ENCODE results near the gene CHST12. TPM values are rescaled to one million over a fixed set of nuclear protein-coding genes. Genes with fewer than 3 reads are reported as not detected.

CHST12 gene
- 29.2 TPM for total RNA-seq
- long read RNA-seq, full-length matches to known transcripts = 56 of 101 reads
- long read RNA-seq, partial matches to known transcripts = 6 of 101 reads
- long read RNA-seq, other reads (novel, unspliced or antisense) = 39 of 101 reads

DNA sequence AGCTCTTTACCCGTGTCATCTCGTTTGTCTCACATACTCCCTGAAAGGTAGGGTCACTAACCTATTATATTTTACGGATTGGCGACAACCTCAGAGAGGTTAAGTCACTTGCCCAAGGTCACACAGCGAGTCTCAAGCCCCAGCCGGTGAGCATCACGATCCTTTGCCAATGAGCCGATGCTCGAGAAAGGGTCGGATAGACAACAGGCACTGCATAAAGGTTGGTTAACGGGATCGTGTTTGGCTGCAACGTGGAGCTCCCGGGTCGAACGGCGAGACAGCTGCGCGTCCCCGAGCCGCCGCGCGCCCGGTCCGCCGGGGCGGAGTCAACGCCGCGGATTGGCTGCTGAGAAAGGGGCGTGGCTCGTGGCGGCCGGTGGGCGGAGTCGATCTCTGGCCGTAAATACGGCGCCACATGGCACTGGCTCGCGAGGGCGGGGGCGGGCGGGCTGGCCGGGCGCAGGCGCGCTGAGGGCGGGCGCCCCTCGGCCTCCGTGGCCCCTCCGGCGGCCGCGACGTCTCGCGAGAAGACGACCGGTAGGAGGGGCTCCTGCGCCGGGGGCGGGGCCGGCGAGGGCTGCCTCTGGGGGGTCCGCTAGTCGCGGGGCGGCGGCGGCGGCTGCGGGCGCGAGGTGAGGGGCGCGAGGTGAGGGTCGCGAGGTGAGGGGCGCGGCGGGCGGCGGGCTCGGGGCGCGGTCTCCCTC, at the start of gene CHST12:
CHST12 (plus strand) TSS at position 598 of the 704 bp plus-strand sequence. CDS start 29,029 bp downstream, outside the sequence.
- TF ChIP-seq, protein P1, sequence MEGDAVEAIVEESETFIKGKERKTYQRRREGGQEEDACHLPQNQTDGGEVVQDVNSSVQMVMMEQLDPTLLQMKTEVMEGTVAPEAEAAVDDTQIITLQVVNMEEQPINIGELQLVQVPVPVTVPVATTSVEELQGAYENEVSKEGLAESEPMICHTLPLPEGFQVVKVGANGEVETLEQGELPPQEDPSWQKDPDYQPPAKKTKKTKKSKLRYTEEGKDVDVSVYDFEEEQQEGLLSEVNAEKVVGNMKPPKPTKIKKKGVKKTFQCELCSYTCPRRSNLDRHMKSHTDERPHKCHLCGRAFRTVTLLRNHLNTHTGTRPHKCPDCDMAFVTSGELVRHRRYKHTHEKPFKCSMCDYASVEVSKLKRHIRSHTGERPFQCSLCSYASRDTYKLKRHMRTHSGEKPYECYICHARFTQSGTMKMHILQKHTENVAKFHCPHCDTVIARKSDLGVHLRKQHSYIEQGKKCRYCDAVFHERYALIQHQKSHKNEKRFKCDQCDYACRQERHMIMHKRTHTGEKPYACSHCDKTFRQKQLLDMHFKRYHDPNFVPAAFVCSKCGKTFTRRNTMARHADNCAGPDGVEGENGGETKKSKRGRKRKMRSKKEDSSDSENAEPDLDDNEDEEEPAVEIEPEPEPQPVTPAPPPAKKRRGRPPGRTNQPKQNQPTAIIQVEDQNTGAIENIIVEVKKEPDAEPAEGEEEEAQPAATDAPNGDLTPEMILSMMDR (IDR thresholded peaks at IDR 0.05) = no peak
- intact Hi-C loops (cut with DNase I) = no loop called here
- ATAC-seq = peak; percentile 91 to 93
- Histone ChIP-seq H3K27ac (peak within 1 kb of the TSS; percentile 78), H3K36me3 (no peaks in the 10 kb centered on the region), H3K27me3 (ENCODE audit: low read depth) (no peaks in the 10 kb centered on the region), H3K4me1 (peaks cover 64% of the 10 kb centered on the region), H3K9me3 (no peaks in the 10 kb centered on the region), H3K4me3 (peak within 1 kb of the TSS; percentile 75)
- peak; percentile 97 for DNase-seq

DNA sequence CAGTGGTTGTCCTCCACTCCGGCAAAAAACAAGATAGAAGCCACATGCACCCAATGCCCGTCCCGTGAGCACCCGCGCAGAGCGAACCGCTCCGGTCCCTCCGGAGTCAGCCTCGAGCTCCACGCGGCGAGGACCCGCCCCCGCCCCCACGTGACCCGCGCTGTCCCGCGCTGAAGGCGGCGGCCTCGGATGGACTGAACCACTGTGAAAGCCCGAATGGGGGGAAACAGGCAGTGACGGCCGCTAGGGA, 49.5 kb upstream of the CHST12 start:
- peak; percentile 94 for ATAC-seq
- TF ChIP-seq, protein P1 (IDR thresholded peaks at IDR 0.05) = no peak
- peak overlapping the region; percentile 90 for H3K4me3 ChIP-seq

DNA sequence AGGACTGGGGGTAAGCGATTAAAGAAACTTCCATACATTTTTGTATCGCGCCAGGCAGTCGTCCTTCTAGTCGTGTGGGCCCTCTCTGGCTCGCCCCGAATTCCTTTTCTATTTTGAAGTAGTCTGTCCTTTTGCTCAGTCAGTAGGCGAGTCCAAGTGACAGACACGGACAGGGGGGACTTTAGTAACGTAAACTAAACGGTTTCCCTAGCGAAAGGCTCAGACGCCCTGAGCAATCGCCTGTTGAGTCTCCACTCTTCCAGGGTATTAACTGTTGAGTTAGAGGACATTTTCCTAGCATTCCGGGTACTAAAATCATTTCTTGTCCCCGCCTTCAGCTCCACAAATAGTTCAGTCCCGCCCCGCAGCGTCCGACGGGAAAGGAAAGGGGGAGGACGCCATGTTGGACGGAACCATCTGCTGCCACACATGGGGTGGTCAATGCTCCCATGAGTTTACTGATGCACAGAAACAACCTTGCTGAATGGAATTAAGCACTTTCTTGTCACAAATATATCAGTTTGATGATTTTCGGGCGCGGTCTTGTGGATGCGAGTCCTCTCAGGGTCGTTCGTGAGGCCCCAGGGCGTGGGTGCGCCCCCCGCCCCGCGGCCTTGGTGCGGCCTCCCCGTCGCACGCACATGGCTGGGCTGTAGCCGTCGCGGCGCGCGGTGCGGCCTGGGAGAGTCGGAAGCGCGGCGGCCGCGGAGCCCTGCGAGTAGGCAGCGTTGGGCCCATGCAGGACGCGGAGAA, 49.0 kb upstream of the CHST12 start, which contains the start of gene EIF3B:
EIF3B (plus strand) TSS at position 642 of the 753 bp plus-strand sequence; CDS start at position 737, 95 bp downstream.
- H3K4me3 ChIP-seq = peak within 1 kb of the TSS; percentile 90
- intact Hi-C loops (cut with DNase I) = no loop called here
- H3K4me1 ChIP-seq = peaks cover 49% of the 10 kb centered on the region

More for the DNA sequence above, 49.5 kb upstream of the CHST12 start:
- peaks cover 44% of the 10 kb centered on the region for H3K4me1 ChIP-seq
- peak; percentile 93 for DNase-seq
- no peaks in the 10 kb centered on the region for H3K27me3 ChIP-seq (ENCODE audit: low read depth)
- peaks cover 4% of the 10 kb centered on the region for H3K36me3 ChIP-seq
- no peaks in the 10 kb centered on the region for H3K9me3 ChIP-seq
- peak overlapping the region; percentile 100 for H3K27ac ChIP-seq
- intact Hi-C loops (cut with DNase I) = no loop called here

DNA sequence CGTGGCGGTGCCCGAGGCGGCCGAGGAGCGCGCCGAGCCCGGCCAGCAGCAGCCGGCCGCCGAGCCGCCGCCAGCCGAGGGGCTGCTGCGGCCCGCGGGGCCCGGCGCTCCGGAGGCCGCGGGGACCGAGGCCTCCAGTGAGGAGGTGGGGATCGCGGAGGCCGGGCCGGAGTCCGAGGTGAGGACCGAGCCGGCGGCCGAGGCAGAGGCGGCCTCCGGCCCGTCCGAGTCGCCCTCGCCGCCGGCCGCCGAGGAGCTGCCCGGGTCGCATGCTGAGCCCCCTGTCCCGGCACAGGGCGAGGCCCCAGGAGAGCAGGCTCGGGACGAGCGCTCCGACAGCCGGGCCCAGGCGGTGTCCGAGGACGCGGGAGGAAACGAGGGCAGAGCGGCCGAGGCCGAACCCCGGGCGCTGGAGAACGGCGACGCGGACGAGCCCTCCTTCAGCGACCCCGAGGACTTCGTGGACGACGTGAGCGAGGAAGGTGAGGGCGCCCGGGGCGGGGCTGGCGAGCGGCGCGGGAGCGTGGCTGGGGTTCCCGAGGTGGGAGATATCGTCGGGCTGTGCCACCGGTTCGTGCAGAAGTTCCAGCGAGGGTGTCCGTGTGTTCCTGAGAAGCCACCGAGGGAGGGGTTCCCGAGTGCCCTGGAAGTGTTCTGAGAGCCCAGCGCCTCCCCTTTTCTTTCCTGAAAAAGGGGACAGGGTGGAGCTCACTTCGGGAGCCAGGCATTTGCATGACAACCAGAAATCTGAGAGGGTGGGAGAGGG, 48.3 kb upstream of the CHST12 start:
- Histone ChIP-seq H3K27me3 (ENCODE audit: low read depth) (no peaks in the 10 kb centered on the region), H3K9me3 (no peaks in the 10 kb centered on the region), H3K27ac (peak overlapping the region; percentile 100), H3K4me1 (peaks cover 54% of the 10 kb centered on the region), H3K4me3 (peak overlapping the region; percentile 90), H3K36me3 (peaks cover 13% of the 10 kb centered on the region)
- DNase-seq (no peak), ATAC-seq (no peak)
- TF ChIP-seq, protein P1 (IDR thresholded peaks at IDR 0.05) = no peak
- intact Hi-C loops (cut with DNase I) = no loop called here

More for the DNA sequence above, 49.0 kb upstream of the CHST12 start, which contains the start of gene EIF3B:
- Histone ChIP-seq H3K9me3 (no peaks in the 10 kb centered on the region), H3K27me3 (ENCODE audit: low read depth) (no peaks in the 10 kb centered on the region), H3K27ac (peak within 1 kb of the TSS; percentile 100), H3K36me3 (peaks cover 9% of the 10 kb centered on the region)
- DNase-seq (peak; percentile 93), ATAC-seq (peak; percentile 95 to 96)
- TF ChIP-seq, protein P1 (IDR thresholded peaks at IDR 0.05) = no peak

DNA sequence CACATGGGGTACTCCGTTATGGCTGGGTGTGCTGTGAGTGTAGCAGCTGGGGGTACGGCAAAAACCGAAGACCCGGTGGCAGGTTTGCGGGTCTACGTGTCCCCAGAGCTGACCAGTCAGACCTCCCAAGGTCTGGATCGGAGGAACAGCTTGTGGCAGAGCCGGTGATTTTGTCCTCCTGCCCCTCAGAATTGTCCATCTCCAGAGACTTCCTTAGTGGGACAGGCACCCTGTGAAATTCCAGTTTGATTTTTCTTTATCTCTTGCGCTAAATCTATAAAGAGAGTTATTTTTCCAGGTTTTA, 47.8 kb upstream of the CHST12 start:
- ATAC-seq = no peak
- intact Hi-C loops (cut with DNase I) = no loop called here
- H3K4me1 ChIP-seq = peaks cover 54% of the 10 kb centered on the region
- TF ChIP-seq, protein P1 (IDR thresholded peaks at IDR 0.05) = no peak
- peak overlapping the region; percentile 90 for H3K4me3 ChIP-seq
- peaks cover 18% of the 10 kb centered on the region for H3K36me3 ChIP-seq
- DNase-seq = no peak
- peak overlapping the region; percentile 100 for H3K27ac ChIP-seq
- no peaks in the 10 kb centered on the region for H3K9me3 ChIP-seq
- no peaks in the 10 kb centered on the region for H3K27me3 ChIP-seq (ENCODE audit: low read depth)
